GM10266 (cell line): ENCODE data around the gene RGS6.

Experiments
- DNase-seq: peaks from one replicate; pipeline ENCODE4 v3.0.0; 2012; ENCODE audit errors: extremely low spot score
- CTCF ChIP-seq: IDR thresholded peaks from 2 replicates; pipeline ENCODE4 v1.5.1; 2012; ENCODE audit warnings: mild to moderate bottlenecking, low read depth; ENCODE audit not compliant: control insufficient read depth, insufficient read depth; ENCODE audit errors: missing control alignments

RGS6 gene

GRCh38 chr14:72023128-72024042, 91.2 kb downstream of the RGS6 start:
- DNase-seq, result no peak
- TF ChIP-seq CTCF, result no peak

- peak; percentile 69 for TF ChIP-seq CTCF
- peak; percentile 35 for DNase-seq
Observed at GRCh38 chr14:72024043-72024407, 91.8 kb downstream of the RGS6 start.

GRCh38 chr14:72024504-72024903, 92.3 kb downstream of the RGS6 start:
- no peak for TF ChIP-seq CTCF
- no peak for DNase-seq

- no peak for DNase-seq
- no peak for TF ChIP-seq CTCF
Observed at GRCh38 chr14:72026536-72026935, 94.3 kb downstream of the RGS6 start.

- no peak for DNase-seq
- TF ChIP-seq CTCF, result no peak
Observed at GRCh38 chr14:72027061-72027460, 94.8 kb downstream of the RGS6 start.

GRCh38 chr14:72033365-72033764, 101.1 kb downstream of the RGS6 start:
- TF ChIP-seq CTCF, result no peak
- DNase-seq, result no peak

- no peak for DNase-seq
- TF ChIP-seq CTCF, result no peak
Observed at GRCh38 chr14:72040528-72040927, 108.3 kb downstream of the RGS6 start.
